Thoracic aorta endothelial cell (primary cell): ENCODE results near the gene CHD5. TPM values are rescaled to one million over a fixed set of nuclear protein-coding genes. Genes with fewer than 3 reads are reported as not detected.

ENCODE experiments used
- total RNA-seq: library from RNA; depleted of rRNA; stranded (reverse); fragments of >200 nt; gene quantifications from 2 replicates; pipeline ENCODE4 v1.2.3, GENCODE V29; 2012

Gene CHD5
- under 0.01 and 0.07 TPM in 2 replicates for total RNA-seq

DNA sequence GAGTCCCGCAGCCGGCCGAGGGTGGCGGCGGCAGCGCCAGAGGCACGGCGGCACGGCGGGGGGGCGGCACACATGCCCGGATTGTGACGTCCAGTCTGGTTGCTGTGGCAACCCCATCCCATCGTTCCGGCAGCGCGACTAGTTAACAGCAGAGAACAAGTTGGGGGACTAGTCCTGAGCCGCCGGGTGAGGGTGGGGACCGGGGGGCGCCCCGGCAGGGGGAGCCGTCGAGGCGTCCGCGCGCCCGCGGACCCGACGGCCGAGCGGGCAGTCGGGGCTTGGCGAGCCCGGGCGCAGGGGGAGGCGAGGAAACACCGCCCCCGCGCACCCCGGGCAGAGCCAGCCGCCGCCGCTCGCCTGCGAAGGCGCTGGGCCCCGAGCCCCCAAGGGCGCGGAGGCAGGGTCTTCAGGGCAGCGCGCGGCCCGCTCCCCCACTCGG lies at the start of gene CHD5:
Gene CHD5, minus strand, starts transcription at position 54 of the 439 bp plus-strand sequence. CDS start 298 bp downstream, outside the sequence.

GRCh38 chr1:6205849-6206519 lies 25.9 kb upstream of the CHD5 start, which contains the start of gene RNF207:
Gene RNF207, plus strand, starts transcription at chr1:6206119. Its CDS starts 417 bp downstream, at chr1:6206536.

DNA sequence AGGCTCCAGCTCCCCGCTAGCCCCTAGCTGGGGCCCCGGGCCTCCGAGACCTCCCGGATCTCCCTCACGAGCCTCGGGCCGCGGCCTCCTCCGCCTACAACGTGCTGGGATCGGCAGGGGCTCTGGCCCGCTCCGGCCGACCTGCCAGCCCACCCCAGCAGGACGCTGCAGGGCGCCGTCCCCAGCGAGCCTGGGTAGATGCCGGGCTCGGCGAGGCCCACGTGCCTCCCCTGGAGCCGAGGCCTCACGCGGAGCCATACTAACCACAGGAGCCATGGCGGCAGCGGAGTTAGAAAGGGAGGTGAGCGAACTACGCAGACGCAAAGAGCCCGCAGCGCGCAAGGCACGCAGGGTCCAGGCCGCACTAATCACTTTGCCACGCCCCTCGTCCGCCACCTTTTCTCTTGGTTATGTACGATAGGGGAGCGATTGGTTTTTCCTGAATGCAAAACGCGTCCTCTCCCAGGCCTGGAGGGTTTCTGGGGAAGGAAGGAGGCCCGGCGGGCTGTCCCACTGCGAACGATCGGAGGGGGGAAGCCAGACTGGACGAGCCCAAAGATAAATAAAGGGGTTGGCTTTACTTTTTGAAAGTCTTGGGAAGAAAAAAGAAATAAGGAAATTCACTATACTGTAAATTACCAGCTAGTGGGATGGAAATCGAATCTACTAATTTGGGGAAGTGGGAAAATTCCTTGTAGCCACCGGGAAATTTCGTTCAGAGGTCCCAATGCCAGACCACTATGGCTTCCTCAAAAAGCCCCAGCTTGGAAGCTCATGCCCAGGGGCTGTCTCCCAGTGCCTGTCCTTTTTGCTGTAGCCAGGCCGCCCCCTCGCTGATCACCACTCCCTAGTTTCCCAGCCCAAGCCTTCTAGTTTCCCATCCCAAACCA lies 19.4 kb upstream of the CHD5 start, which contains the start of gene RPL22:
Gene RPL22, minus strand, starts transcription at position 298 of the 890 bp plus-strand sequence. Its CDS starts 22 bp downstream, at position 276.

Other genes starting within 250 kb of the CHD5 start
- gene NPHP4, start 187.9 kb downstream of the CHD5 start, total RNA-seq = 5.1 and 7.4 TPM in 2 replicates
- 2.1 and 4.7 TPM in 2 replicates for gene KCNAB2, start 134.4 kb downstream of the CHD5 start, total RNA-seq
- gene RPL22, start 19.3 kb upstream of the CHD5 start, total RNA-seq = 142 and 184 TPM in 2 replicates
- gene RNF207, start 25.8 kb upstream of the CHD5 start, total RNA-seq = 6.5 and 17.6 TPM in 2 replicates
- gene ICMT, start 55.6 kb upstream of the CHD5 start, total RNA-seq = 73.3 and 87.0 TPM in 2 replicates
- not detected in 2 replicates for gene HES3, start 63.9 kb upstream of the CHD5 start, total RNA-seq
- 1.1 and 1.5 TPM in 2 replicates for gene GPR153, start 80.8 kb upstream of the CHD5 start, total RNA-seq
- 54.7 and 68.6 TPM in 2 replicates for gene ACOT7, start 213.4 kb upstream of the CHD5 start, total RNA-seq
- 32.6 and 40.6 TPM in 2 replicates for gene HES2, start 239.6 kb upstream of the CHD5 start, total RNA-seq
- gene ESPN, start 244.5 kb upstream of the CHD5 start, total RNA-seq = 0.65 and 1.1 TPM in 2 replicates